Sciatic nerve (tissue), 2 donors: ENCODE data around the gene EIF4E3. TPM values are rescaled to one million over a fixed set of nuclear protein-coding genes. Genes with fewer than 3 reads are reported as not detected.

Source experiments
- ATAC-seq: fragments of 200-7000 bp; cut with Tn5 transposase; one replicate; pipeline ENCODE4 v1.9.1; 2020; ENCODE audit warnings: mild to moderate bottlenecking, moderate library complexity
- DNase-seq: peaks from one replicate; pipeline ENCODE4 v3.0.0-alpha.2; 2020; ENCODE audit warnings: low spot score
- intact Hi-C: fragments of 100-400 bp; cut with DNase I; formaldehyde crosslinking; loops from one replicate; pipeline ENCODE4 v1.14.2; 2022
- total RNA-seq: library from RNA; stranded (reverse); fragmentation: NEBNext Ultra II Directional; extraction: Animal tissue kit (Norgen Biotek cat#: 25700); gene quantifications from one replicate; pipeline ENCODE4 v1.2.1, GENCODE V29; 2021
- donor health status: DM: no; HTN: no; CAD: no.
- donor health status: DM: no; HTN: no; CAD: no.

The EIF4E3 gene
- total RNA-seq = 36.4 TPM

DNA sequence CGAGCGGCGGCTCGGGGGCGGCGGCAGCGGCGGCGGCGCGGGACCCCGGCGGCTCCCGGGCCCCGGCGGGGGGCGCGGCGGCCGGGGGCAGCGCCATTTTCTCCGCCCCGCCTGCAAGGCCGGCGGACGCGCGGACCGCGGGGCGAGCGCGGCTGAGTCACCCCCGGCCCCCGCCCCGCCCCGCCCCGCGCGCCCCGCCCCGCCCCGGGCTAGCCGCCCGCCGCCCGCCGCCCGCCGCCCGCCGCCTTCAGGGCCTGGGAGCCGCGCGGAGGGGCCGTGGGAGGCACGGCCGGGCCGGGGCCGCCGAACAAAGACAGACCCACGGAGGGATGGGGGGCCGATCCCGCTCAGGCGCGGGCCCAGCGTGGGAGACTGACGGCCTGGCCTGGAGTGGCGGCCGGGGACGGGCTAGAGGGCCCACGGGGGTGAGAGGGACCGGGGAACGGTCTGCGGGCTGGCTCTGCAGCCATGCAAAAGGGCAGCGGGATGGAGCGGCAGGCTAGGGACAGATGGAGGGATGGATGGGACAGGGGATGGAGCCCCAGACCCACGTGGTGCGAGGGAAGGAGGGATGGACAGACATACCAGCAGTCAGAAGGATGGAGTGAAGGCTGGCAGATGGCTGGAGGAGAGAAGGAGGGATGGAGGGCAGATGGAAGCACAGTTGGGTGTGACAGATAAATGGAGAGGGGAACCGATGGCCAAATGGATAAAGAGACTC, at the start of gene EIF4E3:
TSS of gene EIF4E3 (minus strand) at position 132 of the 721 bp plus-strand sequence. CDS start at position 97, 35 bp downstream.
- intact Hi-C loops = no loop called here
- ATAC-seq = peak; percentile 60
- DNase-seq = peak; percentile 65

DNA sequence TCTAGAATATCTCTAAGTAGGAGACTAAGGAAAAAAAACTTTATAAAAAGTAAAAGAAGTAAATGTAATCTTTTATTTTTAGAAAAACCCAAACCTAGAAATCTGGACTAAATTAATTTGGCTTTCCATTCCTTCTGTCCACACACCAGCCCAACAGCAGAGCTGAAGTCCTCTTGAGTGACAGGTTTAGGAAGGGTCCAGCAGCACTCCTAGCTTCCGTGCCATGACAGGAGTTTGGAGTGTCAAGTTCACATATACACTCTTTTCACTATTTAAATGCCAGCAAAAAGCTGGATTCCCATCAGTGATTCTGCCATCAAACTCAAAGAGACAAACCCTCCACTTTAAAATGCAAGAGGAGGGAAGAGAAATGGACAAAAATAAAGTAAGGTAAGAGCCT, 46.7 kb upstream of the EIF4E3 start:
- intact Hi-C loops = no loop called here
- ATAC-seq (no peak), DNase-seq (no peak)

DNA sequence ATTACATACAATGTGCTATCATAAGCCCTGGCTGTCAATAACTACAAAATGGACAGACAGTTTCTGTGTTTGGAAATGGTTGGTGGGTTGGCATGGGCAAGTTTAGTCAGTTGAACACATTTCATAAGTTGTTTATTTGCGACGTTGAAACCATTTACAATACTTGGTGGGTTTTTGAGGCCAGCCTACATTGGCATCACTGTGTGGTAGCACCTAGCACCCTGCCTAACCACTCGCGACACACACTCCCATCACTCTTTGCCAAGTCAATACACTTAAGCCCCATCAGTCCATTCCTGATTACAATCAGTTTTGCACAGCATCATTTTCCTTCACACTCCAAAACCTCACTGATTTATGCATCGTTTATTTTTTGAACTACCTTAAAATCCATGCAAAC, 45.9 kb upstream of the EIF4E3 start:
- ATAC-seq (no peak), DNase-seq (no peak)
- intact Hi-C loops = no loop called here

GRCh38 chr3:71763426-71763825, 38.2 kb upstream of the EIF4E3 start:
- intact Hi-C loops = no loop called here
- DNase-seq (no peak), ATAC-seq (no peak)

GRCh38 chr3:71760140-71760539, 34.9 kb upstream of the EIF4E3 start:
- intact Hi-C loops = no loop called here
- DNase-seq (no peak), ATAC-seq (no peak)

- intact Hi-C loops = no loop called here
- ATAC-seq (no peak), DNase-seq (no peak)
Observed at GRCh38 chr3:71759401-71759800, 34.2 kb upstream of the EIF4E3 start.

DNA sequence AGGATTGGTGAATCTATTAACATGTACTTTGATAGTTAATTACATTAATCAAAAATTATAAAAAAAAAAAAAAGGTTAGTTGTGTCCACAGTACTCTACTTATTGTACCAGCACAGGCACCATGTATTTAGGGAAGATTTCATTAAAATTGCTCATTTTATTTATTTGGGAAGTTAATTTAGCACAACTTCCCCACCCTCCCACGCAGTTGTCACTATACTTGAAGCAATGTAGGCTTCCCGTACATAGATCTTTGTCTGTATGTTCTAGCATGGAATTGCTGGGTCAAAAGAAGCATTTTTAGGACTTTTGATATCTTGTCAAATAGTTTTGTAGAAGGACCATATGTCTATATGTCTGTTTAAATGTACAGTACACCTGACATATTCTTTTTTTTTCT, 32.9 kb upstream of the EIF4E3 start:
- intact Hi-C loops = no loop called here
- DNase-seq (no peak), ATAC-seq (no peak)

- intact Hi-C loops = no loop called here
- no peak for ATAC-seq
Observed at GRCh38 chr3:71754610-71755253, 29.5 kb upstream of the EIF4E3 start.

DNA sequence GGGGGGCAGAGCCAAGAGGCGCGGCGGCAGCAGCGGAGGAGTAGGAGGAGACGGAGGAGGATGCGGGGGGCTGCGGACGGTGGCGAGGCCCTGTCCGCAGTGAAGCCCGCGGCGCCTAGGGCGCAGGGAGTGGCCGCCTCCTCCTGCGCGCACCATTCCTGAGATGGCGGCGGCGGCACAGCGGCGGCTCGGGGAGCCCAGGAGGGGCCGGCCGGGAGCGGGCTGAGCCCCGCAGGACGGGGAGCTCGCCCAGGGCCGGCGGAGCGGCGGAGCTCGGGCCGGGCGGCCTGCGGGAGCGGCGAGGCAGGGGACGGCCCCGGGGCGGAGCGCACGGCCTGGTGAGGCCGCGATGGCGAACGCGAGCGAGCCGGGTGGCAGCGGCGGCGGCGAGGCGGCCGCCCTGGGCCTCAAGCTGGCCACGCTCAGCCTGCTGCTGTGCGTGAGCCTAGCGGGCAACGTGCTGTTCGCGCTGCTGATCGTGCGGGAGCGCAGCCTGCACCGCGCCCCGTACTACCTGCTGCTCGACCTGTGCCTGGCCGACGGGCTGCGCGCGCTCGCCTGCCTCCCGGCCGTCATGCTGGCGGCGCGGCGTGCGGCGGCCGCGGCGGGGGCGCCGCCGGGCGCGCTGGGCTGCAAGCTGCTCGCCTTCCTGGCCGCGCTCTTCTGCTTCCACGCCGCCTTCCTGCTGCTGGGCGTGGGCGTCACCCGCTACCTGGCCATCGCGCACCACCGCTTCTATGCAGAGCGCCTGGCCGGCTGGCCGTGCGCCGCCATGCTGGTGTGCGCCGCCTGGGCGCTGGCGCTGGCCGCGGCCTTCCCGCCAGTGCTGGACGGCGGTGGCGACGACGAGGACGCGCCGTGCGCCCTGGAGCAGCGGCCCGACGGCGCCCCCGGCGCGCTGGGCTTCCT, 28.8 kb upstream of the EIF4E3 start, which contains the start of gene GPR27:
TSS of gene GPR27 (plus strand) at position 155 of the 909 bp plus-strand sequence. CDS start at position 350, 195 bp downstream.
- DNase-seq = no peak
- intact Hi-C loops = no loop called here
- peak; percentile 30 for ATAC-seq

More at GRCh38 chr3:71754610-71755253, 29.5 kb upstream of the EIF4E3 start:
- DNase-seq = no peak

DNA sequence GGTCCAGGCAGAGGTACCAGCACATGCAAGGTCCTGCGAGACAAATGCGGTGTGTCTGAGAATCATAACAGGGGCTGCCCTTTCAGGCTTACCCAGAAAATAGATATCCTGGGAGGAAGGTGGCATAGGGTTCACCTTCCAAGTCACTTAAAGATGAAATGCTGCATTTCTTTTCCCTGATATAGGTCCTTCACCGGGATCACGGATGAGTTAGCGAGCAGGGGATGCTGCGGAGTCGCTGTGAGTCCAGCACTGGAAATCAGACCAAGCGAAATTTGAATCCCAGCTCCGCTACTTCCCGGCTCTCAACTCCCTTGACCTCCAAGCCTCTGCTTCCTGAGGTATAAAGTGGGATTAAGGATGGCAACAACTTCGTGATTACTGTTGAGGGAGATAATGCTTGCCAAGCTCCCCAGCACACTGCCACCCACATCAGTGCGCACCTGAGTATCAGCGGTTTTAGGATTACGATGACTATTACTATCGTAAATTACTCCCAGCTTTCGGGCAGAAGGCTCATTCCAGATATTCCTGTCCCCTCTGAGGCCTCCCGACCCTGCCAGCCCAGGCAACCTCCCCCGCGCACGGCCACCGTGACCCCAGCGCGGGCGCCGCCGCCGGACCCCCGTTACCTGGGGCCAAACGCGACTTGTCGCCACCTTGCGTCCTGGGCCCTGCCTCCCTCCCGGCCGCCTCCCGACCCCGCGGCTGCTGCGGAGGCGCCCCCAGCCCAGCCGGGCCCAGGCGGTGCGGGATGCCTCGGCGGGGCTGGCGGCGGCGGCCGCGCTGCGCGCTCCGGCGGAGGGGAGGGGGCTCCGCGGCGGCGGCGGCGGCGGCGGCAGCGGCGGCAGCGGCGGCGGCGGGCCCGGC, 27.9 kb upstream of the EIF4E3 start:
- ATAC-seq (no peak), DNase-seq (no peak)
- intact Hi-C loops = no loop called here

DNA sequence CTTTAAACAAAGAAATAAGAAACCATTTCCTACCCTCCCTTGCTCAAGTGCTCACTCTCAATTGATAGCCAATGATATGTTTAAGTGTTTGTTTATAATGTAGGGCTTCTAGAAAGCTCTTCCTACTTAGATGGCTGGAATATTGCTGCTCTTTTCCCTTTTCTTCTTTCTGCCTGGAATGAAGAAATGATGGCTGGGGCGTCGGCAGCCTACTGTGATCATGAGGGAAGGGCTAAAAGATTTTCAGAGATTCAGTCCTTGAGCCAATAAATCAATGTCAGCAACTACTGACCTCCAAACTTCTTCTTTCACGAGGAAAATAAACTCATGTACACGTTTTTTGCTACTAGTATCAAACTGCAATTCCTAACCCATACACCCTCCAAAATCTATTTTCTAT, 26.4 kb upstream of the EIF4E3 start:
- DNase-seq (no peak), ATAC-seq (no peak)
- intact Hi-C loops = no loop called here

DNA sequence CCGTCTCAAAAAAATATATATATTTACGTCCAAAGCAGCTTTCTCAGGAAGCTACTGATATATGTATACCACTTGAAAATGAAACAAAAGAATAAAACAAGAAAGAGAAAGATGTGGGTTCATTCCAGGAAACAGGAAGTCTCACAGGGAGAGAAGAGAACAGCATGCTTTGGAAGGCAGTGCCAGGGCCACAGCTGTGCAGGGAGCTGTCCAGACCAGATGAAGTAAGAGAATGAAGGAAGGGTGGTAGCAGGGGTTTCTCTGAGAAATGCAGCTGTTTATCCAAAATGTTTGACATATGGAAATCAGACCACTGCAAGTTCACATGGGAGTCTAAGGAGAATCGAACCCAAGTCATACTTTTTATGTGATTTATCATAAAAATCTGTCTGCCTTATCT, 19.5 kb upstream of the EIF4E3 start:
- DNase-seq (no peak), ATAC-seq (no peak)
- intact Hi-C loops = no loop called here

- intact Hi-C loops = no loop called here
- ATAC-seq (no peak), DNase-seq (no peak)
Observed at GRCh38 chr3:71742621-71743020, 17.4 kb upstream of the EIF4E3 start.

DNA sequence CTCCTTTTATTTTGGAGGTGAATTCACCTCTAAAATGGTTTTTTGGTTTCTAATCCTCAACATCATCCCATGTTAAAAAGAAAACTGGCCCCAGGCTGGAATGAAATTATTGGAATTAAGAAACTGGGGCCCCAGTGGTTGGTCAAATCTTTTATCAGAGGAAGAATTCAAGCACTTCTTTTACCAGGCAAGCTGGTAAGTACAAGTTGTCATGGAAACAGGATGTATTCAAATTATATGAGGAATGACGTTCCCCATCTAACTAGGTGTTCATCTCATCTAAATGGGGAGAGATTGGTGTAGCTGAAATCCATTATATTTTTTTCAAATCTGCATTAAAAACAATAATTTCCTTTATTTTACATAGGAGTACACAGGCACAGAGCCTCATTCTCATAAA, 9.7 kb upstream of the EIF4E3 start:
- intact Hi-C loops = no loop called here
- ATAC-seq (no peak), DNase-seq (no peak)

DNA sequence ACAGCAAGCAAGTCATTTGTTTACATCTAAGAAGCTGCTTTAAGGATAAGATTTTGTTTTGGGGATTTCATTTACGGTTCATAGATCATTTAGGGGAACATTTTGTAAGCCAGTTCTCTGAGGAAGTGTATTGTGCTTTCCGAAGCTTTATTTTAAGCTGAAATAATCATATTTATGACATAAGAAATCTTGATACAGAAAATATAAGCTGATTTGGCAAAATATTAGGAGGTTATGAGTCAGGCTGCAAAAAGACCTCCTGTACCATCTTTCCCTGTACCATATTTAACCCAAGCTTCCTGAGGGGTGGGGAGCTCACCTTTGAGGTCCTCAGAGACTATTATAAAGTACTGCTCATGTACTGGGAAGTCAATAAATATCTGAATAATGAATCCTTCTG, 8.1 kb upstream of the EIF4E3 start:
- intact Hi-C loops = no loop called here

GRCh38 chr3:71732637-71733036, 7.4 kb upstream of the EIF4E3 start:
- no peak for DNase-seq
- intact Hi-C loops = no loop called here
- ATAC-seq = no peak

More for the DNA sequence above, 8.1 kb upstream of the EIF4E3 start:
- no peak for DNase-seq
- no peak for ATAC-seq

GRCh38 chr3:71728632-71729342, 3.6 kb upstream of the EIF4E3 start:
- DNase-seq = no peak
- intact Hi-C loops = no loop called here

DNA sequence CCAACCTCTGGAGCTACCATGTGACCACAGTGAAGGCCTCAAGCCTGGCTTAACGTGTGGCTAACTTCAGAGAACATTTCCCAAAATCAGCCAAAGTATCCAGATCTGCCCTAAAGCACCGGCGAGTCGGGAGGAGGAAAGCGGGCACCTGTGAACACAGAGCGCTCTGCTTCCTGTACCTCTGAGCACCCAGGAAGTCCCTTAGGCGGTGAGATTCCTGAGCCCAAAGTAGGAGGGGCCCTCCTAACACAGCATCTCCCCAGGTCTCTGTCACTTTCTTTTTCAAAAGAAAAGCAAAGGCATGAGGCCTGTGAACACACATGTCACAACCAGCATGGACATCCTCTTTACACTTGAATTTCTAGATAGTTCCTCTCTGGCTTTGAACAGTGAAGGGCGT, 944 bp upstream of the EIF4E3 start:
- ATAC-seq = no peak
- intact Hi-C loops = no loop called here

More at GRCh38 chr3:71728632-71729342, 3.6 kb upstream of the EIF4E3 start:
- no peak for ATAC-seq

More for the DNA sequence above, 944 bp upstream of the EIF4E3 start:
- DNase-seq = no peak
